Adrenal gland (tissue), 12 donors: ENCODE measurements around the gene TMEM229B. TPM values are rescaled to one million over a fixed set of nuclear protein-coding genes. Genes with fewer than 3 reads are reported as not detected.

Experiments
- DNase-seq, 7 donors: peaks; one replicate each; pipeline ENCODE4 v3.0.0-alpha.2; 2019 to 2020
- H3K27ac ChIP-seq, 5 donors: fragments of 200-600 bp; sonication (generic) in 4 of 5; 1 replicate in 3 of 5; 2 replicates in 2 of 5; pipeline versions ENCODE4 v1.5.1 to v1.8.0; 2016 to 2020; ENCODE audit warnings: mild to moderate bottlenecking in 1 of 5
- H3K27me3 ChIP-seq: fragments of 200-600 bp; 2 replicates; pipeline ENCODE4 v1.8.0; 2021
- H3K36me3 ChIP-seq, 2 donors: fragments of 200-600 bp; replicated peaks in 1 of 2; 1 replicate in 1 of 2; 2 replicates in 1 of 2; pipeline versions ENCODE4 v1.5.1 to v1.8.0; 2018 to 2022
- H3K4me1 ChIP-seq, 2 donors: fragments of 200-600 bp; replicated peaks in 1 of 2; 1 replicate in 1 of 2; 2 replicates in 1 of 2; pipeline versions ENCODE4 v1.5.1 to v1.8.0; 2018 to 2021
- H3K4me3 ChIP-seq, 4 donors: fragments of 200-600 bp; sonication (generic) in 3 of 4; one replicate each; pipeline ENCODE4 v1.5.1; 2016 to 2018
- H3K9me3 ChIP-seq, 3 donors: fragments of 200-600 bp; sonication (generic) in 1 of 3; replicated peaks in 1 of 3; 1 replicate in 2 of 3; 2 replicates in 1 of 3; pipeline versions ENCODE4 v1.5.1 to v1.8.0; 2016 to 2021
- POLR2A ChIP-seq, 2 donors: fragments of 450-650 bp; IDR thresholded peaks; one replicate each; pipeline ENCODE4 v1.6.1; 2017; ENCODE audit warnings: antibody characterized with exemption in 2 of 2, mild to moderate bottlenecking in 2 of 2, moderate library complexity in 1 of 2
- WGBS, 4 donors: extraction: QIAGEN DNeasy Blood & Tissue Kit in 2 of 4; methylation state at CpG; one replicate each; pipeline versions ENCODE4 v1.1.5 to v1.1.7; 2013 to 2017; 5-methylcytosine and 5-hydroxymethylcytosine counted together
- intact Hi-C, 2 donors: fragments of 100-400 bp; cut with DNase I; formaldehyde crosslinking; loops; one replicate each; pipeline versions ENCODE4 v1.14.1 to v1.15.0; 2022 to 2023
- polyA plus RNA-seq, 3 donors: library from polyadenylated mRNA; stranded (reverse); fragments of 200-250 nt in 2 of 3; fragments of 350-450 nt in 1 of 3; fragmentation: Illumina TruSeq in 1 of 3; extraction: RNeasy Lipid Tissue Mini Kit (QIAGEN cat#74804) in 1 of 3; gene quantifications; one replicate each; pipeline ENCODE4 v1.2.3, GENCODE V29; 2013 to 2014
- total RNA-seq, 9 donors: library from RNA; depleted of rRNA in 4 of 9; stranded (reverse); fragments of >200 nt in 4 of 9; fragments of 120-200 nt in 1 of 9; fragmentation: NEBNext Ultra II Directional in 1 of 9; extraction: Animal tissue kit (Norgen Biotek cat#: 25700) in 1 of 9; gene quantifications; one replicate each; pipeline versions ENCODE4 v1.1.0 to v1.2.4, GENCODE V29; 2013 to 2023
- TF ChIP-seq, protein P1 (sequence below), 6 experiments: fragments of 450-650 bp in 4 of 6; fragments of 200-600 bp in 2 of 6; sonication (generic) in 1 of 6; IDR thresholded peaks; 1 replicate in 5 of 6; 2 replicates in 1 of 6; pipeline versions ENCODE4 v1.5.1 to v1.8.0; 2016 to 2021; ENCODE audit warnings: antibody characterized with exemption in 6 of 6, mild to moderate bottlenecking in 2 of 6, moderate library complexity in 1 of 6
- donor health status: healthy with polysubstance abuse.
- donor health status: Bipolar disorder and iron deficiency.
- donor health status: DM: yes; HTN: yes; CAD: no.
- donor health status: DM: no; HTN: no; CAD: no.
- donor health status: DM: no; HTN: no; CAD: no.
- donor health status: DM: yes; HTN: yes; CAD: no.

Gene TMEM229B
- total and polyA plus RNA-seq, 12 donors = 5.7 to 63.9 (median 32.7) TPM

DNA sequence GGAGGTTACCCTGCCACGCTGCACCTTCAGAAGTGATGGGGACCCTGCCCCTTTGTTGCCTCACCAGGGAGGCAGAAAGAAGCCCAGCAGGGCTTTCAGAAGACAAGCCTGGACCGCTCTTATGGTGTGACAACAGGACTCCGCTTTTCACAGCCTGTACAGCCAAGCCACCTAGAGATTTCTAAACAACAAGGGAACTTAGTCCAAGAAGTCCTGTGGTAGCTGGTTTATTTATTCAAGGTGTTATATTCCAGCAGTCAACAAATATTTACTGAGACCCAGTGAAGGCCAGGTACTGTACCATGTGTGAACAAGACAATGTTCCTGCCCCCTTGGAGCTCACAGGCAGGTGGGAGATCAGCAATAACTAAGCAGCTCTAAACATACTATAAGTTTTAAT lies 4.0 kb upstream of the TMEM229B start:
- Histone ChIP-seq H3K4me1 (peaks cover 0 to 14% of the 10 kb centered on the region in 2 donors), H3K27ac (no peak overlapping the region), H3K4me3 (no peak overlapping the region), H3K27me3 (no peaks in the 10 kb centered on the region), H3K9me3 (peaks cover 0 to 6% (median 0%) of the 10 kb centered on the region in 3 donors), H3K36me3 (no peaks in the 10 kb centered on the region)
- 93 to 100% (median 97%) methylated on average over 2 to 3 of the region's 3 CpGs for WGBS, 4 donors
- intact Hi-C loops = no loop called here
- no peak for TF ChIP-seq POLR2A (IDR thresholded peaks at IDR 0.05)
- TF ChIP-seq, protein P1, sequence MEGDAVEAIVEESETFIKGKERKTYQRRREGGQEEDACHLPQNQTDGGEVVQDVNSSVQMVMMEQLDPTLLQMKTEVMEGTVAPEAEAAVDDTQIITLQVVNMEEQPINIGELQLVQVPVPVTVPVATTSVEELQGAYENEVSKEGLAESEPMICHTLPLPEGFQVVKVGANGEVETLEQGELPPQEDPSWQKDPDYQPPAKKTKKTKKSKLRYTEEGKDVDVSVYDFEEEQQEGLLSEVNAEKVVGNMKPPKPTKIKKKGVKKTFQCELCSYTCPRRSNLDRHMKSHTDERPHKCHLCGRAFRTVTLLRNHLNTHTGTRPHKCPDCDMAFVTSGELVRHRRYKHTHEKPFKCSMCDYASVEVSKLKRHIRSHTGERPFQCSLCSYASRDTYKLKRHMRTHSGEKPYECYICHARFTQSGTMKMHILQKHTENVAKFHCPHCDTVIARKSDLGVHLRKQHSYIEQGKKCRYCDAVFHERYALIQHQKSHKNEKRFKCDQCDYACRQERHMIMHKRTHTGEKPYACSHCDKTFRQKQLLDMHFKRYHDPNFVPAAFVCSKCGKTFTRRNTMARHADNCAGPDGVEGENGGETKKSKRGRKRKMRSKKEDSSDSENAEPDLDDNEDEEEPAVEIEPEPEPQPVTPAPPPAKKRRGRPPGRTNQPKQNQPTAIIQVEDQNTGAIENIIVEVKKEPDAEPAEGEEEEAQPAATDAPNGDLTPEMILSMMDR (IDR thresholded peaks at IDR 0.05) = no peak
- no peak for DNase-seq

DNA sequence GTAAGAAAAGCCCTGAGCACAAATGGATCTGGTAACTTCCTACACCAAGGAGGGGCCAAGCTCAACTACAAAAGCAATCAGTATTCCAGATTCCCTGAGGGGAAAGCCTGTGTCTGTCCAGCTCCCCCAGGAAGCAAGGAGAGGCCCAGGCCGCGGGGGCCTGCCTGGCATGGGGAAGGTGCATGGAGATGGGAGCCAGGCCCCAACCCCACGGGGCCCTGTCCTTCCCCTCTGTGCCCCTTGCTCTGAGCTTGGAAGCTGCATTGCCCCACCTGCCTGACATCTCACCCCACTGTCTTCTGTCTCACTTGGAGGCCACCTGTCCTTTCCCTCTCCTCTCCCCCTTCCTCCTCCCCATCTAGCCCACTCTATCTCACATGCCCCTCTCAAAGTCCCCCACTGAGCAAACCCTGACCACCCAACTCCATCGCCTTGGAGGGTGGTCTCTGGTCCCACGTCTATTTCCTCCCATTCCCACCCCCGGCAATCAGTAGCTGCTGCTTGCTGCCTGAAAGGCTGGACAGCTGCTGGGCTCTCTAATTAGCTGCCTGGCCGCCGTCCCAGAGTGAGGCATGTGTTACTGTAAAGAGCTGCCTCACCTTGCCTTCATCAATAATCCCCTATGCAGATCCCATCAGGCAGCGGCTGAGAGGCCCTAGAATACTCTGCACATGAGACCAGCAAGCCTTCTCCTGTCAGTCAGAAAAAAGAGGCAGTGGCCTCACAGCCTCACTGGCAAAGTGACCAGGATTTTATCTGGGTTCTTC lies 3.4 kb upstream of the TMEM229B start:
- H3K9me3 ChIP-seq = peaks cover 0 to 6% (median 0%) of the 10 kb centered on the region in 3 donors
- no peak overlapping the region for H3K27ac ChIP-seq
- H3K4me3 ChIP-seq = no peak overlapping the region
- intact Hi-C loops = no loop called here
- 68 to 80% (median 72%) methylated on average over 8 to 9 of the region's 9 CpGs for WGBS, 4 donors
- peak in 1 of 7 donors; percentile 82 for DNase-seq
- peaks cover 0 to 14% of the 10 kb centered on the region in 2 donors for H3K4me1 ChIP-seq
- TF ChIP-seq, protein P1 (IDR thresholded peaks at IDR 0.05) = no peak
- no peak for TF ChIP-seq POLR2A (IDR thresholded peaks at IDR 0.05)
- no peaks in the 10 kb centered on the region for H3K27me3 ChIP-seq
- H3K36me3 ChIP-seq = no peaks in the 10 kb centered on the region

DNA sequence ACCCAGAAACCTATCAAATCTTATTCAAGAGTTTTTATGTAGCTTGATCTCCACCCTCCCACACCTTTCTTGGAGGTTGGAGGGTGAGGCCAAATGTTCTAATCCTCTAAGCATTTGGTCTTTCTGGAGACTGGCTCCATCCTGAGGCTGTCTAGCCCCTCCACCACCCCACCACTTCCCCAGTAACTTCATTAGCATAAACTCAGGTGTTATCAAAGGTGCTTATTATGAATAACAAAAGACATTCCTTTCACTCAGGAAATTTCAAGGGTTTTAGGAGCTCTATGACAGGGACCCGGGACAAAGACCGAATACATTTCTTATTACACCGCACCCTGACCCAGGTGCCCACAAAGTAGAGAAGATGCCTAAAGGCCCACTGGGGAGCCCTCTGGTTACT lies 2.8 kb upstream of the TMEM229B start:
- intact Hi-C loops = no loop called here
- H3K36me3 ChIP-seq = no peaks in the 10 kb centered on the region
- no peak for DNase-seq
- TF ChIP-seq, protein P1 (IDR thresholded peaks at IDR 0.05) = no peak
- TF ChIP-seq POLR2A (IDR thresholded peaks at IDR 0.05) = no peak
- 94 to 100% (median 96%) methylated on average over 3 of the region's 3 CpGs for WGBS, 4 donors
- H3K4me3 ChIP-seq = no peak overlapping the region
- H3K4me1 ChIP-seq = peaks cover 0 to 14% of the 10 kb centered on the region in 2 donors
- H3K27me3 ChIP-seq = no peaks in the 10 kb centered on the region
- peaks cover 0 to 6% (median 0%) of the 10 kb centered on the region in 3 donors for H3K9me3 ChIP-seq
- no peak overlapping the region for H3K27ac ChIP-seq

DNA sequence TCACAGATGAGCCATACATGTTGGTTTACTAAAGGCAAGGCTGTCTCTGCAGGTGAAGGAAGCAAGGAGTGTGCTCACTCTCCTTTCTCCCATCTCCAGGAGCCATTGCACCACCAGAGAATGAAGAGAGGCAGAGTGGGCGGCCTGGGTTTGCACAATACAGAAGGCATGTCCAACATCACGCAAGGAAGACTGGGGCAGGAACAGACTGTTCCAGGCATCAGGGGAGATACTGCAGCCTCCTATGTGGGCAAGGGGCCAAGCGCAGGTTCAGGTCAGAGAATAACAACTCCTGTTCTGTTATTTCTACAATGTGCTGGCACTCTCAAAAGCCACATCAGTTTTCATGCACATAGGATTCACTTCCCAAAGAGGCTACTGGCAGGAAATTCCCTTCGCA lies 1.7 kb upstream of the TMEM229B start:
- no peaks in the 10 kb centered on the region for H3K27me3 ChIP-seq
- H3K4me1 ChIP-seq = peaks cover 0 to 22% of the 10 kb centered on the region in 2 donors
- peaks cover 0 to 6% (median 0%) of the 10 kb centered on the region in 3 donors for H3K9me3 ChIP-seq
- no peak overlapping the region for H3K27ac ChIP-seq
- H3K36me3 ChIP-seq = peaks cover 0 to 5% of the 10 kb centered on the region in 2 donors
- no peak for DNase-seq
- WGBS, 4 donors = 78 to 91% (median 87%) methylated on average over 3 to 4 of the region's 4 CpGs
- no peak overlapping the region for H3K4me3 ChIP-seq
- intact Hi-C loops = no loop called here
- no peak for TF ChIP-seq POLR2A (IDR thresholded peaks at IDR 0.05)
- TF ChIP-seq, protein P1 (IDR thresholded peaks at IDR 0.05) = no peak
